ENCODE results near the gene LTO1.
A peak's percentile ranks its signal among the peaks of the same experiment; 100 is the strongest.

Gene LTO1, protein sequence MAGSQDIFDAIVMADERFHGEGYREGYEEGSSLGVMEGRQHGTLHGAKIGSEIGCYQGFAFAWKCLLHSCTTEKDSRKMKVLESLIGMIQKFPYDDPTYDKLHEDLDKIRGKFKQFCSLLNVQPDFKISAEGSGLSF

DNA sequence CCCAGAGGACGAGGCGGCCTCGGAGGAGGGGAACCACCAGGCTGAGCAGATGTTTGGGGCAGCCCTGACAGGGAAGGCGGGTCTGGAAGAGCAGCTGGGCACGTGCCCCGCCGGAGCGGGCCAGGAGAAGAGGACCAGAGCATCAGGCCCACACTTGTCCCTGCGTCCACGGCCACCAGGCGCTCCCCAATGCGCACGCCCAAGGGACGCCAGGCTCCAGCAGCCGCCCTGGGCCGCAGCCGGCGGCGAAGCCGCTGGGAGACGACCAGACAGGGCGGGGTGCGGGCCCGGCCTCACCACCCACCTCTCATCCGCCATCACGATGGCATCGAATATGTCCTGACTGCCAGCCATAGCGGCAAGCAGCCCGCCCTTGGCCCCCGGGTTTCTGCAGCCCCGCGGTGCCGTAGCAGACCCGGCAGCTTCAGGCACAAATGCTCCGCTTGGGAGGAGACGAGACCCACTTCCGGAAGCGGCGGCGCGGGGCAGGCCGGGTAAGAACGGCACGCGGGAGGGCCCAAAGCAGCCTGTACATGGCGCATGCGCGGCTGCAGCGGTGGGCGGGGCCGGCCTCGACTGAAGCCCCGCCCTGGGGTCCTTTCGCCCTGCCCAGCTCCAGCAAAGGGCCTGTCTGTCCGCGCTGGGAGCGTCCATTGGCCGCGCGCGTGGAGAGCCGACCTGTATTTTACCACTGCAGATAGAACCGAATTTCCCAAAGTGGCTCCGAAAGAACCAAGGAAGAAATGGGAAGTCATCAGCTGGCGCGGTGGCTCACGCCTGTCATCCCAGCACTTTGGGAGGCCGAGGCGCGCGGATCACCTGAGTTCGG lies at the start of gene LTO1:
LTO1 (minus strand) TSS at position 468 of the 829 bp plus-strand sequence; CDS start at position 354, 114 bp downstream.
- peak; percentile 93 for DNase-seq

- no peak for DNase-seq
Observed at GRCh38 chr11:69721745-69722144, 46.6 kb upstream of the LTO1 start.

GRCh38 chr11:69721106-69721505 lies 46.0 kb upstream of the LTO1 start:
- DNase-seq = no peak

DNA sequence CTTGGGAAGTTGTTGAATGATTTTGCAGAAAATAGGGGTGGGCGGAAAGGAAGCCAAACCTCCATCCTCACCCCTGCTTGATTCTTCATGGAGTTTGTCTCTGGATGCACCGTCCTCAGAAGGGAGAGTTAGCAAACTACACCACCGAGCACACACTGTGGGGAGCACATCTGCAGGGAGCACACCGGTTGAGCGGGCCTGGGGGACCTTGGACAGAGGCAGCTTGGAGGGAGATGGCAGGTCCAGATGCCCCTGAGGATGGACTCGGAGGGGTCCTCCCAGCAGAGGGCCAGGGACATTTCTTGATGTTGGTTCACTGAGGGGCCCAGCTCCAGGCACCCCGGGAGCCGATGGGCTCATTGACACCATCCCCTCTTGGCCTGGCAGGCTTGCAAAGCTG lies 43.8 kb upstream of the LTO1 start:
- no peak for DNase-seq

GRCh38 chr11:69718147-69718546 lies 43.0 kb upstream of the LTO1 start:
- no peak for DNase-seq

DNA sequence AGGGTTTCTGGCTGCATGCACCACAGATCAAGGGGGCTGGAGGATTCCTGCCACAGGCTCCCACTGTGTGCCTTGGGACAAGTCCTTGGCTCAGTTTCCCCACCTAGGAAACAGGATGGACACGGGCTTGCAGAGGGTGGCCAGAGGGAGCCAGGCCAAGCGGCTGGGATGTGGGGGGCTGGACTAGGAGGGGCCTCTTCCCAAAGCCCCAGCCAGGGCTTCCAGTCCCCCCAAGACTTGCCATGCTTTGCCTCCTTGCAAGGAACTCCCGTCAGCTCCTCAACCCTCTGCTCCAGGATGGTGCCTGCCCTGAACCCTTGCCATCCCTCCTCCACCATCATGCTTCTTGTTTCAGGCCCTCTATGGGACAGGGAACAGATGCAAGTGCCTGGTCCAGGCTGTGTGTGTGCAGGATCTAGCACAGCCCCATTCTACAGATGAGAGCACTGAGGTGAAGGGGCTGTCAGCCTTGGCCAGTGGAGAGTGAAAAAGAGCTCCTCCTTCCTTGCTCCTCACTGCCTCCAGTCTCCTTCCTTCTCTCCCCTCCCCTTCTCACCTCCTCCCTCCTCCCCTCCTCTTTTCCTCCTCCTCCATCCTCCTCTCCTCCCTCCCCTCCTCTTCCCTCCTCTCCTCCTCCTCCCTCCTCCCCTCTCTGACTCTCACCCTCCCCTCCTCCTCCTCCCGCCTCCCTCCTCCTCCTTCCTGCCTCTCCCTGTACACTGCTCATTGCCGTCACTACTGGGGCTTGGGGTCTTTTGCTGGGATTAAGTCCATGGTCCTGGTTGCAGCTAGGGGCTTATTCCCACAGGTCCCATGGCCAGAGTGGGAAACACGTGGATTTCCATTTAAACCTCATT lies 42.0 kb upstream of the LTO1 start:
- DNase-seq = no peak

DNA sequence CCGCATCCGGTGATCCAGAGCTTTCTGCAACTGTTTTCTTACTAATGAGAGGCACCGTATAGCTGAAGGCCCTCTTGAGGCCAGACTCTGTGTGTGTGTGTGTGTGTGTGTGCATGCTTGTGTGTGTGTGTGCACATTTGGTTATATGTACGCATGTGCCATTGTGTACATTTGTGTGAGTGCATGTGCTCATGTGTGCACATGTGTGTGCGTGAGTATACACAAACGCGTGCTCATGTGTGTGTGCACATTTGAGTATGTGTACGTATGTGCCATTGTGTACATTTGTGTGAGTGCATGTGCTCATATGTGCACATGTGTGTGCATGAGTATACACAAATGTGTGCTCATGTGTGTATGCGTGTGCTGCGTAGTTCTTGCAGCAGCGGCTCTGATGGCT lies 40.9 kb upstream of the LTO1 start:
- DNase-seq = no peak

DNA sequence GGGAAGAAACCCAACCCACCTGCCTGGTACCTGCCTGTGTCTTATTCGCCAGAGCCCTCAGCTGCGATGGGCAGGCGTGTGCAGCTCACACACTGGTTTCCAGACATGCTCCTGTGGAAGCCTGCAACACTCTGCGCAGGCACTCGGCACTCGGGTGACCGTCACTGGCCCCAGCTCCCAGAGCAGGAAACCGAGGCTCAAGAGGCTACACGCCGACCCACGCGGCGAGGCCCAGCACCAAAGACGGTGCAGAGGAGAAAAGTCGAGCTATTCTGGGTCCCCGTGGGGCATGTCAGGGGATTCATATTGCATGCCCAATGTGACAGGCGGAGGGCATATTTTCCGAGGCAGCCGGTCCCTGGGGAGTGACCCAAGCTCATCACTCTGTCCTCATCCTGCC lies 40.3 kb upstream of the LTO1 start:
- DNase-seq = no peak

GRCh38 chr11:69711822-69712801 lies 37.0 kb upstream of the LTO1 start:
- DNase-seq = no peak

- no peak for DNase-seq
Observed at GRCh38 chr11:69708736-69709401, 33.7 kb upstream of the LTO1 start.

DNA sequence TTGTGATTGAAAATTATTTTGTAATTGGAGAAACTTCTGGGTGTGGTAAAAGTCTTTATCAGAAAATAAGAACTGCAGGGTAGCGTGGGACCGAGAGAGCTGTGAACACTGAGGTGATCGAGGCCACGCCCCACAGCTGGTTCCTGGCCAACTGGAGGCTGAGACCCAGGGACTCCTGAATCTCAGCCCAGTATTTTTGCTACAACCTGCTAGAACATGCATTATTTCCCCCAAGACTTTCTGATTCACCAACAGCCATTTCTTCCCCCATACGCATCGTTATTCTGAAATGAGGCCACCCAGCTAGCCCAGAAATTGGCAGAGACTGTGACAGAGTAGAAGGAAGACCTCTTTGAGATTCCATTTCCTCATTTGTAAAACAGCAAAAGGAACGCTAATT lies 32.0 kb upstream of the LTO1 start:
- DNase-seq = no peak

DNA sequence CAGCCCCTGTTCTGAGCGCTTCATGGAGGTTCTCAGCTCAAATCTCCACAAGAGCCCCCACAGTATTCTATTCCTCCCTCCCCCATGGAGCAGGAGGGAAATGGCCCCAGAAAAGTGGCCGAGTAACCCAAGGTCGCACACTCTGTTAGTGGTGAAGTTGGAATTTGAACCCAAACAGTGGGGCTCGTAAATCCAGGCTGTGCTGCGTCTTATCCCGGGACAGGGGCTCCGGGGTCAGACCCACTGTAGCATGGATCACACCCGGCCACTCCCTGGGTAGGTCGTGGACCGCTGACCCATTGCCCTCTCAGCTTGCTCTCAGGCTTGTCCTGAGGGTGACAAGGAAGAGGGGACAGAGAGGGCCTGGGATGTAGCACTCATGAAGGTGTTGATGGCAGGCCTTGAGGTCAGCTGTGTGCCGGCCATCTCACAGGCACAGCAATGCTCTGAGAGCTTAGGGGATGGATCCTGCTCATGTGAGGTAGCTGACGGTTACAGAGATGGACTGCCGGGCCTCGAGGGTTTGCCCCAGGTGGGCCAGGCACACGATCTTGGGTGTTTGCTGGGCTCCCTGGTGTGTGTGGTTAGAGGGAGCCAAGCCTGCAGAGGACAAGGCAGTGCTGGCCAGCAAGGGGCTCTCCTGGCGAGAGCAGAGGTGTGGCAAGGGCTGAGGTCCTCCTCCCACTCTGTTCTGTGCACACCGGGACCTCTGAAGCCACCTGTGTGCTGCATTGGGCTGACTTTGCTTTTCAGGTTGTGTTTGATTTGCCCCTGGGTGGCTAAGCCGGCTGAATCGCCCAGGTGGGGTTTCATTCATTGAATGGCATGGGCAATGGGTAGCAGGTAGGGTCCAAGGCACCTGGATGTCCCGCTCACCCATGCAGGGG lies 31.0 kb upstream of the LTO1 start:
- no peak for DNase-seq

DNA sequence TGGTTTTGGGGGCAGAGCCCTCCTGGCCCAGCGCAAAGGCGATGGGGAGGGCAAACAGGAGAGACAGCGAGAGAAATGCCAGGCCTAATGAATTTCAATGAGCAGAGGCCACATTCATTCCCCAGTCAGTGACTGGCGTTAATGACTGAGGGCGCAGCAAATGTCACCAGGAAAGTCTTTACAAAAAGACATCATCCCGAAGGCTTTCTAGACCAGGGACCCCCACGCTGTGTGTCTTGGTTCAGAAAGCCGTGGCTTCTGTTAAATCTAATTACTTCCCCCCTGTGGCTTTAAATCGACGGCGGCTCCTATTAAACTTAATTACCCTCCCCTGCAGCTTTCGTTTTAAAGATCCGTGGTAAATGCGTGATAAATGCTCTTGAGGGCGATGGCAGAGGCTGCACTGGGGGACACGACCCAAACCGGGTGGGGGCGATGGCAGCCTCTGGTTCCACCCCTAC lies 30.2 kb upstream of the LTO1 start:
- DNase-seq = no peak

DNA sequence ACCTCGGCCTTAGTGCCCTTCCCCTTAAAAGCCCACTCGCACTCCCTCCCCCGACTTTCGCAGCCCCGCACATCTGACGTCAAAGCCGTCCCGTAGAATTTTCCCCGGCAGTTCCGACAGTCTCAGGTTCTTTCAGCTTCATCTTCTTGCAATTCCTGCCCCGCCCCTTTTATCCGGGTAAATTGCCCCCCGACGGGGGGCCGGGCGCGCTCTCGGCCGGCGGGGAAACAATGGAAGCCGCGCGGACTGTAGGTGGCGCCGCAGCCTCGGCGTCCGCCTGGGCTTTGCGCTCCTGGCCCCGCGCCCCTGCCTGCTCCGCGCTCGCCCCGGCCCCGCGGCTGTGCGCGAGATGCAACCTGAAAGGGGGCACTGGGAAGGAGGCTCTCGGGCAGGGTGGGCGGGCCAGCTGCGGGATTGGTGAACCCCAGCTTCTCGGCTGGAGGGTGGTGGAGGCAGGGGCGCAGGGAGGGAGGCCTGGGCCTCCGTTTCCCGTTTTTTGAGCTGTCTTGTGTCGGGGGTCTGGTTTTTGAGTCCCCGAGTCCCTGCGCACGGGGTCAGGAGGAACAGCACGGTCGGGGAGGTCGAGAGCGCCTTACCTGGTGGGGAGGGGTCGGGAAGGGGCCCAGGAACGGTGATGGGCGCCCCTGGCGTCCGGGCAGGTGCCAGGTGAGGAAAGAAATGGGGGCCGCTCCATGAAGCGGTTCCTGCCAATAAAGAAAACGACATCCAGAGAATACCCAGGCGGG lies 29.5 kb upstream of the LTO1 start:
- no peak for DNase-seq

GRCh38 chr11:69703768-69704507 lies 28.8 kb upstream of the LTO1 start, which contains the start of gene FGF19:
Gene FGF19 (minus strand): TSS chr11:69704022. CDS start chr11:69703876, 146 bp downstream.
- no peak for DNase-seq

DNA sequence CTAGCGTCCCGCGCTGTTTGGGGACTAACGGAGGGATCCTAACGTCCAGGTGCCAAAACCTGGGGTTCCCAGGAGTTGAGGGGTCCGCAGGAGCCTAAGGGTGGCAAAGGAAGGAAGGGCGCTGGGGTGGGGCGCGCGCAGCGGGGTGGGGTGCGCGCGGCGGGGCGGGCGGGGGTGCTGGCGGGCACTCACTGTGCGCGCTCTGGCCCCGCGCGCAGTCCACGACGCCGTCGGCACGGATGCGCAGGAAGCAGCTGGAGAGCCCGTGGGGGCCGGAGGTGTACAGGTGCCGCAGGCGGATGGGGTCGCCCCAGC lies 28.3 kb upstream of the LTO1 start:
- DNase-seq = no peak

DNA sequence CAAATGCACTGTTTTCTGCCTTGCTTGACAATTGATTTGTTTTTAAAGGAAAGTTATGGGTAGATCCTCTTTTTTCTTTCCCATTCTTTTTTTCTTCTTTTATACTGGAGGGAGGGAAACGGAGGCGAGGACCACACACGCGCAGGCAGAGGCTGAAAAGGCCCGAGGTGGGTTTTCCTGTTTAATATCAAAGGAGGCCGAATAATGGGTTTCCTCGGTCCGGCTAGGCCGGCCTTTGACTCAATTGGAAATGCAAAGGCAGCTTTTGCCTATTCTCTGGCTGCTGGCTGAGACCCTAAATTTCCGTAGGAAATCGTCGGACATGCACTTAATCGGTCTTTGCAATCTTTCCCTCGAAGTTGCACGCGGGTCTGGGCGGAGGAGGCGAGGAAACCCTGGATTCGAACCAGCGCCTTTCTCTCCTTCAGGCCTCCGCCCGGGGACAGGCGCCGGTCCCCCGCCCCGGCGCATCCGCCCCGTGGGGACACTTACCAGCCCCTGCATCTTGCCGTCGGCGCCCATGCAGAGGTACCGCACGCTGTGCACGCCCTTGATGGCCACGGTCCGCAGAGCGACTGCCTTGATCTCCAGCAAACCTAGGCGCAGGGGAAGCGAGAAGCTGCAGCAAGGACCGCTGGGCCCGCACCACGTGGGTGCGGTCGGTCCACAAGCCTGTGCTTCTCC lies 27.8 kb upstream of the LTO1 start:
- DNase-seq = no peak

DNA sequence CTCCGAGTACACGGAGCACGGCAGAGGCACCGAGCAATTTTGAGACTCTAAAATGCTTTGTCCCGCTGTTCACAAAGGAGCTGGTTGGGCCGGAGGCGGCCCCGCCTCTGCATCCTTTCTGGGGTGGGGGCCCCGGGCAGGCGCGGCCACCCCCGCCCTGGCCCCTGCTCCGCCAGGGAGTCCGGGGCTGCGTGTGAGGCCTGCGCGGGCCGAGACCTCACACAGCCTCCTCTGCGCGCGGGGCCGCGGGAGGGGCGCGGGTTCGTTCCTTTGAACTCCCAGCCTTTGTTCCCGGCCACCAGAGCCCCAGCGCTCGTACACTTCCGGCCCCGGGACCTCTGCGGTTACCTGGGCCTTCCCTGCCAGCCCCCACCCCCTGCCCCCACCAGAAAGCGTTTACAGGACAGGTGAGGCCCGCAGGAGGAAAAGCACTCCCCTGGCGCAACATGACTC lies 27.1 kb upstream of the LTO1 start:
- DNase-seq = no peak

All from stimulated activated naive CD4-positive, alpha-beta T cell treated with Interleukin-2 at 50 U/mL for 16 hours (primary cell).